GM21367 (cell line): ENCODE results near the gene EPHA1.
A peak's percentile ranks its signal among the peaks of the same experiment; 100 is the strongest.

ENCODE experiments used
- ATAC-seq: cut with Tn5 transposase; IDR thresholded peaks from one replicate; pipeline ENCODE4 v1.9.1; 2021; ENCODE audit not compliant: unreplicated experiment

The EPHA1 gene

DNA sequence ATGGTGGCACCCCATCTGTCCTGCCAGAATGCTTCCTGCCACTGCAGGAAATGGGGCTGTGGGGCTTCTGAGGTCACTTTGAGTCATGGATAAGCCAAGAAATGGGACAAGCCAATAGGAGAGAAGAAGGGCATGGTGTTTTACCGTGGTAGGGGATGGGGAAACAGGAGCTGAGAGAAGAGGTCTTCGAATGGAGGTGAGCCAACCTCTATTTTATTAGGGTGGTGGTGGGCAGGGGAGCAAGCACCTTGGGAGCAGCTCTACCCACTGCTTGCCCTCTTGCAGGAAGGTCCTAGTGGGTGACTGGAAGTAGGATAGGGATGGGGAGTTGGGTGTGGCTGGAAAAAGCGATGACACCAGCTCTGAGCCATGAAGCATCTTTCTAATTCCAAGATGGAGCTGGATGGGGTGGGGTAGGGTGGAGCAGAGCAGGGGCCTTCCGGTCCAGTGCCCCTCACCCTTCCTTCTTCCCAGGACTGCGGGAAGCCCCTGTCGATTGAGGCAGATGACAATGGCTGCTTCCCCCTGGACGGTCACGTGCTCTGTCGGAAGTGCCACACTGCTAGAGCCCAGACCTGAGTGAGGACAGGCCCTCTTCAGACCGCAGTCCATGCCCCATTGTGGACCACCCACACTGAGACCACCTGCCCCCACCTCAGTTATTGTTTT lies 18.4 kb downstream of the EPHA1 start:
- ATAC-seq: no peak

DNA sequence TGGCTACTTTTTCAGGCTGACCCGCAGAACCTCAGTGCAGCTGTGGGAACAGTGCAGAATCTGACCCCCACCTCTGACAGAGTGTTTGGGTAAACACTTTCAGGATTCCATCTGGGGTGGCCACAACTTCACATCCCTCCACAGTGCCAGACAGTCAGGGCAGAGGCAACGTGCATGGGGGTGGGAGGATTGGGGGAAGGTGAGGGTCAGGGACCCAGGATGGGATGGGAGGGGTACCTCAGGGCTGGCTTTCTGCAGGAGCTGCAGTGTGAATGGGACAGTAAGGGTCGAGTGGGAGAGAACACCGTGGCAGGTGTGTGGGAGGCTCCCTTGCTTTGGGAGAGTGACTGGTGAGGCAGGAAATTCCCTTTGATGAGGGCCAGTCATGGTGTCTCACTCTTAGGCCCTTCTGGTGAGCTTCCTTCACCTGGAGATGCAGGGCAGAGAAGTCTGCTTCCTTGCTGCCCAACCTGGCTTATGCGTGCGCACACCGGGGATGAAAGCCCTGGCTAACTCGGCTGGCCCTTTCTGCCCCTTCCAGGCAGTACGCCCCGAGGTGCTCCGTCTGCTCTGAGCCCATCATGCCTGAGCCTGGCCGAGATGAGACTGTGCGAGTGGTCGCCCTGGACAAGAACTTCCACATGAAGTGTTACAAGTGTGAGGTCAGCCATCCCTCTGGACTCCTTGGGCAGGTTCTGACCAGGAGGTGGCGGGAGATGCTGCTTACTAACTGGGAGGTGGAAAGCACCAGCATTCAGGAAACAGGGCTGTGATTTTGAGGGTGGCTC lies 19.1 kb downstream of the EPHA1 start:
- no peak for ATAC-seq

DNA sequence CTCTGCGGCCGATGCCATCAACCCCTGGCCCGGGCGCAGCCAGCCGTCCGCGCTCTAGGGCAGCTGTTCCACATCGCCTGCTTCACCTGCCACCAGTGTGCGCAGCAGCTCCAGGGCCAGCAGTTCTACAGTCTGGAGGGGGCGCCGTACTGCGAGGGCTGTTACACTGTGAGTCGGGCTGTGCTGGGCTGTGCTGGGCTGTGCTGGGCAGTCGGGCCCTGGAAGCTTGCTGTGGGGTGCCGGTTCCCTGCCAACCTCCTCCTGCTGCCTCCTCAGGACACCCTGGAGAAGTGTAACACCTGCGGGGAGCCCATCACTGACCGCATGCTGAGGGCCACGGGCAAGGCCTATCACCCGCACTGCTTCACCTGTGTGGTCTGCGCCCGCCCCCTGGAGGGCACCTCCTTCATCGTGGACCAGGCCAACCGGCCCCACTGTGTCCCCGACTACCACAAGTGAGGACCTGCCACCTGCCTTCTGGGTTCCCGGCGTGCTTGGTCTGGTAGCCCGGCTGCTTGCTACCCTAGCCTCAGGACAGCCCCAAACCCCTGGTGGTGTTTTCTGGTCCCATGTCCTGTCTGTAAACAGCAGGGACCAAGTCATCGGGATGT lies 20.1 kb downstream of the EPHA1 start:
- no peak for ATAC-seq

DNA sequence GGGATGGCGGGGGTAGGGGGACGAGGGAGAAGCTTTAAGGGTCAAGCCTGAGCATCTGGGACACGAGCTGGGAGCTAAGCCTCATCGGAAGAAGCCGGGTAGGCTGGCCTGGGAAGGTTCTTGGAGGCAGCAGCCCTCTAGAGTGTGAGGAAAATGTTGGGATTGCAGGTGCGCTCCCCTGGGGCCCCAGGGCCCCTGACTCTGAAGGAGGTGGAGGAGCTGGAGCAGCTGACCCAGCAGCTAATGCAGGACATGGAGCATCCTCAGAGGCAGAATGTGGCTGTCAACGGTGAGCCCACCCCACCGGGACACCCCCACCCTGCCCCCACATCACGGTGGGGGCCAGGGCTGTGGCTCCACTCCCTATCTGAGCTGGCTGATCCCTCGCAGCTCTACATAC lies 20.6 kb downstream of the EPHA1 start:
- ATAC-seq: no peak

DNA sequence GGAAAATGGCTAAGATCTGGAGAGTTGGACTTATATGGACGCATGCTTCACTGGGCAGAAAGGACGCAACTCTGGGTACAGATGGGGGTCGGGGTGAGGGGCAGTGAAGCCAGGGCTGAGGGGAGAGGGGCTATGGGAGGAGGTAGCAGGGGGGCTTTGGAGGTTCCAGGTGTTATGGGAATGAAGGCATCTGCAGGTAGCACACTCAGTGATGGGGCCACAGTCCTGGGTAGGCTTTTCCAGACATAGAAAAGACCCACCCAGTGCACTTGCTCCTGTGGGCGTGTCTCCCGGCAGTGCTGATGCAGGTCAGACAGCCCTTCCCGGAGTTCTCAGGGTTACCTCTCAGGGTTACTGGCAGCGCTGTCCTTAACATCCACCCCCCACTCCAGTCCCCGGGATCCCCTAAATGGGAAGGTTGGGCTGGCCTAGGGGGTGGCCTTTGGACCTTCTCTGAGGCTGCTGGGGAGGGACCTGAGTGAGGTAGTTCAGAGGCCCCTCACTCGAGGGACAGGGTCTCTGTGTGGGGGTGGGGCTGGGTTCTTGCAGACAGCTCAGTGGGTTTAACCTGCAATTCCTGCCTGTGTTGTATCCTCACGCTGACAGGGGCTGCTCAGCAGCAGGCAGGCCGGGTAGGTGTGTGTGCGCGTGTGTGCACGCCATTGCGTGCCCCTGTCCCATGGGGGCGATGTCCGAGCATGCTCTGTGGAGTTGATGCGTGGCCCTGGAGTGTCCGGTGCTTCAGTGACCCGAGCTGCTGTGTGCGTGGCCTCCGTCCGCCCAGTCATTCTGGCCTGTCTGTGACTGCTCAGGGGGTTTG lies 21.3 kb downstream of the EPHA1 start:
- no peak for ATAC-seq

DNA sequence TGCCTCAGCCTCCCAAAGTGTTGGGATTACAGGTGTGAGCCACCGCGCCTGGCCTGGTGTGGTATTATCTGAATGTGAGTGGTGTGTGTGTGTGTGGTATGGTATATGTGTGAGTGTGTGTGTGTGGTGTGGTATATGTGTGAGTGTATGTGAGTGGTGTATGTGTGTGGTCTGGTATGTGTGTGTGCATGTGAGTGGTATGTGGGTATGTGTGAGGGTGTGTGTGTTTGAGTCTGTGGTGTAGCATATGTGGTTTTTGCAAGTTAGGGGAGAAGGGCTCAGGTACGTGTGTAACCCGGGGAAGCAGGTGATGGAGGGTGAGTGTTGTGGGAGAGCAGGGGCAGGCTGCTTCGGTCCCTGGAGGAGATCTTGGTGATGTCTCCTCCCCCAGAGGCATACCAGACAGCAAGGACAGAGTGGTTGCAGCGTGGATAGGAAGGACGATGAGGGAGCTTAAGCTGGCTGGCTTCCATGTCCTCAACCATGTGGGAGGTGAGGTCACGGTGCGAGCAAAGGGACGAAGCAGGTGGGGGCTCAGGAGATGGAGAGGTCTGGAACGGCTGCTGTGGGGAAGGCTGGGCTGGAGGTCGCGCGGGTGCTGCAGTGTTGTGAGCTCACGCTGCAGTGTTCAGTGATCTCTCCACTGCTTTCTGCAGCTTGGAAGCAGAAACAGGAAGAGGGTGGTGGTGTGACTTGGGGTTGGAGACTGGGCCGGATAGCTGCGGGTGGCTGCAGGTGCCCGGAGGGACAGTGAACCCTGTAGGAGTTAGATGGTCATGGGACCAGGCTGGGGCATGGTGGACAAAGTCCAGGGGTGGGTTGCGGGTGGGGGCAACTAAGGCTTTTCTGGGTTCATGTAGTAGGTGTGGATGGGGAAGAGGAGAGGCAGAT lies 22.5 kb downstream of the EPHA1 start:
- ATAC-seq: peak; percentile 46

DNA sequence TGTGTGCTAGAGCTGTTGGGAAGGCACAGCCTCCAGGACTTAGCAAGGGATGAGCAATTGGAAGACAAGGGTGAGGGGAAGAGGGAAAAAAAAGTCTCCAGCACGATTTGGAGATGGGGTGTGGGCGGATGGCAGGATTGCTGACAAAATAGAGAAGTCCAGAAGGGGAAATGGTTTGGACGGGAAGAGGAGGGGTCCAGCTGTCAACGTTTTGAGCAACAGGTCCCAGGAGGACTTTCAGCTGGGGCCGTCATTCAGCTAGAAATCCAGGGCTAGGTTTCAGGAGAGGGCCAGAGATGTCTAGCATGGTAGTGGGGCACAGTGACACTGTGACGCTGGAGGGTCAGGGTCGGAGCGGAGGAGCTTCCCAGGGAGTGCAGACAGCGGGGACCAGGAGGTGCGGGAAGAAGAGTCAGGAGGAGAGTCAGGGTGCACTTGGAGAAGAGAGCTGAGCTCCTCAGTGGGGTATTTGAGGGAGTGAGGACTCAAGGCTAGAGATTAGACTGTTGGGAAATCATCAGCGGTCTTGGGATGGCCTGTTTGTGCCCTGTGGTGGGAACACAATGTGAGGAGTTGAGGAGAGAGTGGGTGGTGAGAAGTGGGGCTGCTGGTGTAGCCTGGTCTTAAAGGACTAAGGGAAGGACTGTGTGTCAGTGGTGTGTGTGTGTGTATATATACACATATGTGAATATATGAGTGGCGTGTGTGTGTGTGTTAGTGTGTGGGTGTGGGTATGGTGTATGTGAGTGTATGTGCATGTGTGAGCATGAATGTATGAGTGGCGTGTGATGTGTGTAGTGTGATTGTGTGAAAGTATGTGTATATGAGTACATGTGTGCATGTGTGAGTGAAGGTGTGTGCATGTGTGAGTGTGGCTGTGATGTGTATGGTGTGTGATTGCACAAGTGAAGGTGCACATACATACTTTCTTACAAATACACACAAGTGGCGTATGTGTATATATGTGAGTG lies 23.7 kb downstream of the EPHA1 start:
- no peak for ATAC-seq

DNA sequence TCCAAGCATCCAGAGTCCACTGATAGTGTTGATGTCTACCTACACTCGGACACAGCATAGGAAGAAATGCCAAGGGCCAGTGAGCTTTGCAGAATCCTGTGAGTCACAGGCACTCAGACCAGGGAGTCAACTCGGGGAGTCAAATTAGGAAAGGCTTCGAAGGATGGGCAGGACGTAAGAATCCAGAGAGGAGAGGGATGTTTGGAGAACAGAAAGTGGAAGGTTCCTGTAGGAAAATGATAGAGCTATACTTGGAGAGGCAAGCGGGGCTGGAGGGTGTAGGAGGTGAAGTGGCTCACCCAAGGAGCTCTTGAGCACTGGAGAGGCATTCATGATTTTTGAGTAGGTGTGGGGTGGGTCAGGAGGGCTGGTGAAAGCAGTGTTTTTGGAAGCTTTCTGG lies 24.5 kb downstream of the EPHA1 start:
- ATAC-seq: no peak

DNA sequence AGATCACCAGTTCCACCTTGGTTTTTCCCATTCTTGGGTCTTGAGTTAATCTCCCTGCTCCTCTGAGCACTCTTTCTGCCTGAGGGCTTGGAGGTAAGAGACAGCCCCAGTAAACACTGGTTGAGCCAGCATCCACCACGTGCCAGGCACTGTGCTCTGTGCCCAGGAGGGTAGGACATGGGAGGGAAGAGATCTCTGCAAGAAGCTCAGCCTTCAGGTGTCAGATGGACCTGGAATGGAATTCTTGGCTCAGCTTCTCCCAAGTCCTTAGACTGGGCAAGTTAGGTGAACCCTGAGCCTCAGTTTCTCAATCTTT lies 25.1 kb downstream of the EPHA1 start:
- ATAC-seq: no peak

DNA sequence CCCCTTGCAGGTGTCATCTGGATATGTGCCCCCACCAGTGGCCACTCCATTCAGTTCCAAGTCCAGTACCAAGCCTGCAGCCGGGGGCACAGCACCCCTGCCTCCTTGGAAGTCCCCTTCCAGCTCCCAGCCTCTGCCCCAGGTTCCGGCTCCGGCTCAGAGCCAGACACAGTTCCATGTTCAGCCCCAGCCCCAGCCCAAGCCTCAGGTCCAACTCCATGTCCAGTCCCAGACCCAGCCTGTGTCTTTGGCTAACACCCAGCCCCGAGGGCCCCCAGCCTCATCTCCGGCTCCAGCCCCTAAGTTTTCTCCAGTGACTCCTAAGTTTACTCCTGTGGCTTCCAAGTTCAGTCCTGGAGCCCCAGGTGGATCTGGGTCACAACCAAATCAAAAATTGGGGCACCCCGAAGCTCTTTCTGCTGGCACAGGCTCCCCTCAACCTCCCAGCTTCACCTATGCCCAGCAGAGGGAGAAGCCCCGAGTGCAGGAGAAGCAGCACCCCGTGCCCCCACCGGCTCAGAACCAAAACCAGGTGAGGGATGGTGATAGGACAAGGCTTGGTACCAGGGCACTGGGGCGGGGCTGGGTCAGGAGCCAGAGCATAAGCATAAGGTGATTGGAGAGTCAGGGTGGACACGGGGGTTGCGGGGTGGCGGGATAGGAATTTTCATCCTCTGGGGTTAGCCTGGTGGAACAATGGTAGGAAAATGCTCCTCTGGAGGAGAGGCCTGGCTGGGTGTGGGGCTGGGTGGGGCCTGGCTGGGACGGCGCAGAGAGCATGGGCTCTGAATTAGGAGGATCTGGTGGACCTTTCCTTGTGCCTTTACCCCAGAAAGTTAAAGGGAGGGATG lies 25.6 kb downstream of the EPHA1 start:
- ATAC-seq: no peak

DNA sequence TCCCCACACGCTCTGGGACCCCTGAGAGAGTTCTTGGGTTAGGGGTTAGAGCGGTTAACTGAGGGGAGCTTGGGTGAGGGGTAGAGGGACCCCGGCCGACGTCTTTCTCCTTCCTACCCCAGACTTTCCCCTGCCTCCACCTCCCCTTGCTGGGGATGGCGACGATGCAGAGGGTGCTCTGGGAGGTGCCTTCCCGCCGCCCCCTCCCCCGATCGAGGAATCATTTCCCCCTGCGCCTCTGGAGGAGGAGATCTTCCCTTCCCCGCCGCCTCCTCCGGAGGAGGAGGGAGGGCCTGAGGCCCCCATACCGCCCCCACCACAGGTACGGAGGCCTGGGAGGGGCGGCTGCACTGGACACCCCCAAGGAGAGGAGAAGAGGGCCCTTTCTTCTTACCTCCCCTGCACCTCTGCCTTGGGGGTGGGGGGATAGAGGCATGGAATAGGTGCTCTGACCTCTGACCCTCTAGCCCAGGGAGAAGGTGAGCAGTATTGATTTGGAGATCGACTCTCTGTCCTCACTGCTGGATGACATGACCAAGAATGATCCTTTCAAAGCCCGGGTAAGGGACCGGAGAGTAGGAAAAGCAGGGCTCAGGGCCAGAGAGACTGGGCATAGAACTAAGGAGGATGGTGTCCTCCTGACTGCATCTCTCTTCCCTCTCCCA lies 26.4 kb downstream of the EPHA1 start:
- ATAC-seq: no peak

DNA sequence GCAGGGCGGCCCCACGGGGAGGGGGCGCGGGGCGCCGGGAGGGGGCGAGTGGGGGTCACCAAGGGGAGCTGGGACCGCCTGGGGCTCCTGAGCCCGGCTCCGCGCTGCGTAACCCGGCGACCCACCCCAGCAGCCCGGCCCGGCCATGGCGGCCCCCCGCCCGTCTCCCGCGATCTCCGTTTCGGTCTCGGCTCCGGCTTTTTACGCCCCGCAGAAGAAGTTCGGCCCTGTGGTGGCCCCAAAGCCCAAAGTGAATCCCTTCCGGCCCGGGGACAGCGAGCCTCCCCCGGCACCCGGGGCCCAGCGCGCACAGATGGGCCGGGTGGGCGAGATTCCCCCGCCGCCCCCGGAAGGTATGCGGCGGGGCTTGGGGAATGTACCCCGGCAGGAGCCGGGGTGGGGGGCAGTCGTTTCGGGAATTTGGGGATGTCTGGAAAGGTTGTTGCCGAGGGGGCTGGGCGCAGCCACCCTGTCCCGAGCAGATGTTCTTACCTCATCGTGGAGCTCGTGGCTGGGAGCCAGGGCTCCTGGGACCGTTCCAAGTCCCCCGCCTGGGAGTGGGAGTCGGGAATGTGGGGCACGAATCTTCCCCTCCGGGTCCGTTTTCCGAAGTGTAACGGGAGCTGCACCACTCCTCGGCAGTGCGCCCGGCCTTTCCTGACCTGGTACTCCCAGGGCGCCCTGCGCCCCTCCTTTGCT lies 27.1 kb downstream of the EPHA1 start:
- peak; percentile 8 for ATAC-seq

DNA sequence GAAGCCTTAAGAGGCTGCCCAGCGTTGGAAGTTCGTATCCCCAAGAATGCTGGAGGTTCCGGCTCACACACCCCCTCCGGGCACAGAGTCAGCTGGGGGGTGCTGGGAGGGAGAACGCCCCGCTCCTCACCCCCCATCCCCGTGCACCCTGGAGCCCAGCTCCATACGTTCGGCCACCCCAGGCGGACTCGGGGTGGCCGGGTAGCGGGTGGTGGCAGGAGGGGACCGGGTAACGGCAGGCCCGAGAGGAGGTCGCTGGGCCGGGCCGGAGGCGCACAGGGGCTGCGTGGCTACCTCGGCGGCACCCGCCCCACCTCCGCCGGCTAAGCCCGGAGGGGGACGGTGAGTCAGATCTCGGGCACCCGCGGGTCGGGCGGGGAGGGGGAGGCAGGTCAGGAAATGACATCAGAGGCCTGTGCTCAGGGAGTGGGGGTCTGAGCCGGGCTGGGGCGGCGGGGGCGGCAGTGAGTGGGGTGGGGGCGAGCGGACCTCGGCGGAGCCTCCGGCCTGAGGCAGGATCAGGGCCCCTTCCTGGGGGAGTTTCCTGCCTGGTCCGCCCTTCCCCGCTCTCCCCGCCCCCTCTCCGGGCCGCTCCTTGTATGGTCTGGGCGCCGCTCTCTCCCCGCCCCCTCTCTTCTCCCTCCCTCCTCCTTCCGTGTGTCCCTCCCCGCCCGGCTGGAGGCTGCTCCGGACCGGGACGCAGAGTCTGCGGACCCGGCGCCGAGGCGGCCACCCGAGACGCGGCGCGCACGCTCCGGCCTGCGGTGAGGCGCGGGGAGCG lies 27.8 kb downstream of the EPHA1 start, which contains the start of gene ZYX:
Gene ZYX, plus strand, starts transcription at position 700 of the 781 bp plus-strand sequence. CDS start 227 bp downstream, outside the sequence.
- ATAC-seq: peak; percentile 69

DNA sequence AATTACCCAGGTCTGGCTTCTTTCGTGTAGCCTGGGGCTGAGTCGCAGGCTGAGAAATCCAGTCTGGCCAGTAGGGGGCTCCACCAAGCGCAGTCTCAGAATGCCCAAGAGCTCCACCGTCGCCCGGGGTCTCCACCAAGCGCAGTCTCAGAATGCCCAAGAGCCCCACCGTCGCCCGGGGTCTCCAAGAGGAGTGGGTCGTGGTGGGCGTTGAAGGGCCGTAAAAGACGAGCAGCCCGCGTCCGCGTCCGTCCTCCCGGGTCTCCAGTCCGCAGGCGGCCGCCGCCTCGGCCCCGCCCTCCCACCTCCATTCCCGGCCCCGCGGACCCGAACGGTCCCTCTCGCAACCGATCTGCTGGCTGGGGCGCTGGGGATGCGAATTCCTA lies 28.4 kb downstream of the EPHA1 start:
- ATAC-seq: peak; percentile 43

DNA sequence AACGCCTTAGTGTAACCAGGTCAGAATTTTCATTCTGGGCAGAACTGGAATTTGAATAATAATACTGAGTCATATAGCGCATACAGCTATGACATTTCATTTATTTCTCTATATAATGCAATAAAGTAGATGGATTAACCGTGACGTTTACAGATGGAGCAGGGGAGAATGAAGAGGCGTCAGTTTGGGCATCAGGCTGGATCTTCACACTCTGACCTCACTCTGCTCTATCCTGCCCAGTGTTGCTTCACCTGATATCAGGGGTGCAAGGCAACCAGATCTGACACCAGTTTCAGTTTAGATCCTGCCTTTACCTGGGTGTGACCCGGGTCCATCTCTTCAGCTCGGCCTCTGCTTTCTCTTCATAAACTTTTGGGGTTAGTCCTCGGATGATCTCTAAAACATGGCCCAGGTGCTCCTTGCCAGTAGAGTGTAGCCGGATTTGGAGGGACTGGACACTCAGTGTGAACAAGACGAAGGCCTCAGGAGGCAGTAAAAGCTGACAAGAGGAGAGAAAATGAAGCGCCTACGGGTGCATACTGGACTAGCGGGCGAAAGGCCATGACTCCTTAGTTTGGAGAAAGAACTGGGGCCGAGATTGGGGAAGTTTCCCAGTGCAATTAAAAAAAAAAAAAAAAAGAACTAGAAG lies 28.9 kb downstream of the EPHA1 start:
- ATAC-seq: peak; percentile 2

DNA sequence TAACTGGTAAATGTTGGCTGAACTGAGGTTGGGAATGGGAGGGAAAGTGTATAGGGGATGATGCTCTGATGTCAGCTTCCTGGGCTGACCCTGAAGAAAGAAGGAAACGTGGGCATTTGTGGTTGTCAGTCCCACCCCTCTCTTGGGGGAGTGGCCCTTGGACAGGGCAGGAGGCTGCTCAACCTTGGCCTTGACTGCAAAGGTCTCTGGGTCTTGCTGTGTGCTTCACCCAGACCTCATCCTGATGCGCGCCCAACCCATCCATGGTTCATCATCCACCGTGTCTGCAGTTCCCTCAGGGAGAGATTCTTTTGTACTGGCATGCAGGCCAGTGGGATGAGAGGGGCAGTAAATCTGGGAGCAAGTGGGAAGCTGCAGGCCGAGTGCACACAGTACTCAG lies 32.3 kb downstream of the EPHA1 start:
- ATAC-seq: no peak
